ENCODE measurements around the gene ZNF853.
"Not testable (repeated sequence)": the region's sequence is repeated elsewhere in the genome, so short reads cannot be mapped to it uniquely, and the experiment has no call there.

The ZNF853 gene

DNA sequence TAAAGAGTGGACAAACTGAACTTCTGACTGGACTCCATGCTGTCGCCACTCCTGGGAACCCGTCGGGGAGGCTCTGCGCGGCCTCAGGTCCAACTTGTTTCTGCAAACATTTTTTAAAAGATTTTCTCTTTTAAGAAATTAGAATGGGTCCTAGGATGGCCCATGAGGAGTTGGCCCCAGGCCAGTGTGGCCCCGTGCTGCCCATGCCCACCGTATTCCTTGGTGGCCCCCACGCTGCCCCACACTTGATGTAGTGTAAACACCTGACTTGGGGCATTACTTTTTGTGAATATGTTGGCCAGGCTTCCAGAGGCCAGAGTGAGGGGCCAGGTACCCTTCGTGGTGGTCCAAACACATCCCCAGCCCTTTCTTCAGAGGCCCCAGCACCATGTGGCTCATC, 41.0 kb downstream of the ZNF853 start:
- H3K36me3 Mint-ChIP-seq: peaks cover 10% of the 10 kb centered on the region
- ATAC-seq (ENCODE audit: low read depth) (no peak), DNase-seq (ENCODE audit: low spot score in 2 of 2) (no peak)
- no peaks in the 10 kb centered on the region for H3K9me3 Mint-ChIP-seq
- no peak overlapping the region for H3K4me3 Mint-ChIP-seq
- H3K4me1 Mint-ChIP-seq: peaks cover 7% of the 10 kb centered on the region
- no peak overlapping the region for H3K27ac Mint-ChIP-seq
- H3K27me3 Mint-ChIP-seq: no peaks in the 10 kb centered on the region

DNA sequence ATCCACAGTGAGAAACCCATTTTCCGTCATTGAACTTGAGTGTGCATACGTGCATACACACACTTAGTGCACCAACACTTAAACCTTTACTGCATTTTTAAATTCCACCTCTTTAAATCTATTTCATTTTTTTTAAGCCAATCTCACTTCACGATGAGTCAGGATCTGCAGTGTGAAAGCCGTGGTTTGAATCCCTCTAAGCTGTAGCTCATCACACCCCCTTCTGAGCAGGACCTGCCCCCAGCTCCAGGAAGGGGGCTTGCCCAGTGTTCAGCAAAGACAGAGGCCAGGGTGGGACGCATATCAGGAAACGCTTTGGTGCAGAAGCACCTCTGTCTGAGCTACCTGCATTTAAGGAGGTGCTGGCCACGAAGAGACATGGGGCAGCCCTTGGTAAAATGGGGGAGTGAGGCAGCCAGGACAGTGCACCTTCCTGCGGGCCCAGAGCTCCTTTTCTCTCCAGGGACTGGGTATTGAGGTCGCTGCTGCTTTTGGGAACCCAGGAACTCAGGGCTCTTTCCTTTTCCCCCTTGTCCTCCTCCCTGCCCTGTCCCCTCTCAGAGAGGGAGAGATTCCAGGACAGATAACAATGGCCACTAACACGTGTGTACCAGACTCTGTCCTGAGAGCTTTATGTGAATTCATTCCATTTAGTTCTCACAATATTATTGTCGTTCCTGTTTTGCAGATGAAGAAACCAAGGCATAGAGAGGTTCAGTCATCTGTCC, 43.4 kb downstream of the ZNF853 start:
- H3K4me3 Mint-ChIP-seq: no peak overlapping the region
- no peak for ATAC-seq (ENCODE audit: low read depth)

DNA sequence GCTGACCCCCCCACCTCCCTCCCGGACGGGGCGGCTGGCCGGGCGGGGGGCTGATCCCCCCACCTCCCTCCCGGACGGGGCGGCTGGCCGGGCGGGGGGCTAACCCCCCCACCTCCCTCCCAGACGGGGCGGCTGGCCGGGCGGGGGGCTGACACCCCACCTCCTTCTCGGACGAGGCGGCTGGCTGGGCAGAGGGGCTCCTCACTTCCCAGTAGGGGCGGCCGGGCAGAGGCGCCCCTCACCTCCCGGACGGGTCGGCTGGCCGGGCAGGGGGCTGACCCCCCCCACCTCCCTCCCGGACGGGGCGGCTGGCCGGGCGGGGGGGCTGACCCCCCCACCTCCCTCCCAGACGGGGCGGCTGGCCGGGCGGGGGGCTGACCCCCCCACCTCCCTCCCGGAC, 55.4 kb downstream of the ZNF853 start:
- H3K27ac Mint-ChIP-seq; ATAC-seq (ENCODE audit: low read depth); DNase-seq (ENCODE audit: low spot score in 2 of 2); H3K4me1 Mint-ChIP-seq; H3K27me3 Mint-ChIP-seq; H3K4me3 Mint-ChIP-seq: not testable (repeated sequence)
- peaks cover 14% of the 10 kb centered on the region for H3K36me3 Mint-ChIP-seq
- H3K9me3 Mint-ChIP-seq: peaks cover 19% of the 10 kb centered on the region

More for the DNA sequence above, 43.4 kb downstream of the ZNF853 start:
- peaks cover 7% of the 10 kb centered on the region for H3K36me3 Mint-ChIP-seq
- no peaks in the 10 kb centered on the region for H3K9me3 Mint-ChIP-seq
- DNase-seq (ENCODE audit: low spot score in 2 of 2): no peak
- H3K27ac Mint-ChIP-seq: no peak overlapping the region
- H3K4me1 Mint-ChIP-seq: peaks cover 7% of the 10 kb centered on the region
- H3K27me3 Mint-ChIP-seq: no peaks in the 10 kb centered on the region

All from memory B cell (primary cell).